NCI-H2081 treated with DMSO at 0.1 percent for 48 hours (cell line): Measurements from ENCODE around the gene LBH.

Experiments used
- DNase-seq: peaks from one replicate; lab custom pipeline; 2025; lab: John Stamatoyannopoulos, UW

The LBH gene

DNA sequence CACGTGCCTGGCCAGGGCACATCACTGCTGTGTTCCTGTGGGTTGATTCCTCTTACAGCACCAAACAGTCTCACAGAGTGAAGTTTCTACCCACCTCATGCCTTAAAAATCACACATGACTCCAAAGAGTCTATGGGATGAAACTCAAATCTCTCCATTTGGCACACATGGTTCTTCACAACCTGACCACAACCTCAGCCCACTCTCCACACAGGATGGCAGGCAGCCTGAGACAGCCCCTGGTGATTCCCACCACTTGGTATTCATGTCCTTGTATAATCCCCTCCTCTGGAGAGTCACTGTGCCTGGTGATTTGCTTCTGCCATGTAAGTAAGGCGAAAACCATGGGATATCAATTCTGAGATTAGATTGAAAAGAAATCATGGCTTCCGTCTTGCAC lies 46.2 kb downstream of the LBH start:
- DNase-seq, result no peak

GRCh38 chr2:30278419-30278818 lies 47.1 kb downstream of the LBH start:
- DNase-seq, result no peak

DNA sequence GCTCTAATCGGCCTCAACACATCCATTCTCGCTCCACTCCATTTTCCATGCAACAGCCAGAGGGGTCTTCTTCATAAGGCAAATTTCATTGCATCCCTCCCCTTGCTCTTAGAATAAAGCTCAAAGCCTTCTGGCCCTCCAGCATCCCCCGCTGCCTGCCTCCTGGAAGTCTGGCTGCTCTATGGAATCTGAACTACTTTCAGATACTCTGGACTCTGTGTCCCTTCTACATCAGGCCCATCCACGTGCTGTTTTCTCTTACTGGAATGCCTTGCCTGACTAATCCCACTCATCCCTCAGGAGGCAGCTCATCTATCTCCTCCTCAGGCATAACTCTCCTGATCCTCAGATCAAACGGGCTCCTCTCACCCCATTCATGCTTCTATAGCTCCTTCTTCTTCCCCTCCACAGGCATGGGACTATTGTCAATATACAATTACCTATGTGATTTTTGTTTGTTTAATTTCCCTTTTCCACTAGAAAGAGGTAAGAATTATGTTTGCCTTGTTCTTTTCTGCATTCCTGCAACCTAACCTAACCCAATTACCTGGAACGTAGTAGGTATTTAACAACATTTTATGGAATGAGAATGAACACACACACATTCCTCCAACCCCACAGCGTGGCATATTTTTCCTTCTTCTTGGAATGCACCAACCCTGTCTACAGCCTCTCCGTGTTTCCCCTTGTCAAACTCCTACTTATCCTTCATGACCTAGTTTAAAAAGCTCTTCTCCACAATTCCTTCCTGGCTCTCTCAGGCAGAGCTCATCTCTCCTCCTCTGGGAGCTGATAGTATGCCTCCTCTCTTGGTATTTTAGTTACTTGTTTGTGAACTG lies 49.5 kb downstream of the LBH start:
- DNase-seq, result no peak

GRCh38 chr2:30282081-30282480 lies 50.7 kb downstream of the LBH start:
- DNase-seq, result no peak

DNA sequence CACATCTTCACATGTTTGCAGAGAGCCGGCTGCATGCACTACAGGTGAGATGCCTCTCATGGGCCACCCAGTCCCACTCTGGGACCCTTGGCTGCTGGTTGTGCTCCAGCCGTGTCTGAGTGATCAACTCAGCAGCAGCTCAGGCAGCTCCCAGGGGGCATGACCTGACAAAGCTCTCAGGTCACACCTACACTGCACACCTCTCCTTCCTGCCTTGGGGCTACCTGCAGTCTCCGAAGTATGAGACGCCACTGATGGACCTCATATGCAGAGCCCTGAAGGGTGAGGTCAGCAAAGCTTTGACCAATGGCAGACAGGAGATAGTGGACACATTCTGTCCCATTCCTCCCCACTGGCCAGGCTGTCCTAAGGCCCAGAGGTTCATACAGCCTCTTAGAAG lies 51.4 kb downstream of the LBH start:
- no peak for DNase-seq

- DNase-seq, result no peak
These were observed 52.7 kb downstream of the LBH start for GRCh38 chr2:30283931-30284565.

DNA sequence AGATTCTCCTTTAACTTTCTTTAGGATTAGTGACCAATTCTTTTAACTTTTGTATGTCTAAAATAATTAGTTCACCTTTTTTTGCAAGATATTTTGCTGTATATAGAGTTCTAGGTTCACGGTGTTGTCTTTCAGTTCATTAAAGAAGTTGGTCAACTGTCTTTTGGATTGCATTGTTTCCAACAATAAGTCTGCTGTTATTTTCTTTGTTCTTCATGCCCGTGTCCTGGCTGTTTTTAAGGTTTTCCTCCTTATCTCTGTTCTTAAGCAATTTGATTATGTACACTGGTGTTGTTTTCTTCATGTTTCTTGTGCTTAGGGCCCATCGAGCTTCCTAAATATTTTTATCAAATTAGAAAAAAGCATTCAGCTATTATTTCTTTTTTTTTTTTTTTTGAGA lies 54.4 kb downstream of the LBH start:
- DNase-seq, result no peak

- DNase-seq, result no peak
These were observed 56.0 kb downstream of the LBH start for GRCh38 chr2:30287190-30287840.

DNA sequence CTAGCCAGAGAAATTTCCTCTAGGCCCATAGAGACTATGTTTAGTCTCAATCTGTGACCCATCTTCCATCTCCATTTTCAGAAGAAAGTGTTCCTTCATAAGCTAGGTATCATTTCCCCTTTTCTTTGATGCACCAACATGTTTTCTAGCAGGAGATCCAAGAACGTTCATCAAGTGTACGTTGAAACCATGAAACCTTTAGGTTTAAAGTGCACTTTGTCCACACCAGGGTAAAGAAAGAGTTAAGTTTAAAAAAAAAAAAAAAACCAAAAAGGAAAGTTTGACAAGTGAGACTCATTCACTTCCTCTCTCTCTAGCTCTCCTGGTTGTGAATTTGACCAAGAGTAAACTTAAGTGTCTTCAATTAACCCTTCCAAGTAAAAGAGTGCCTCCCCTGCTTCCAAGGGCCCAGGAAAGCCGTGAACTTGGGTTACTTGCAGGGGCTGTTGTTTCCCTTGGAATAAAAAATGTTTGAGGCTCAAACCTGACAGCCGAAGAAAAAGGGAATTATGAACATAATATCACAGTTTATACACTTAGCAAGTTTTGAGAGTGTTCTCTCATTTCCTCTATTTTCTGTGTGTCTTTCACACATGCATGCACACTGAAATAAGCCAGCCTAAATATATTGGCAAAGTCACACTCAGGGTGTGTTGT lies 56.7 kb downstream of the LBH start:
- no peak for DNase-seq

GRCh38 chr2:30288561-30288960 lies 57.2 kb downstream of the LBH start:
- DNase-seq, result no peak

DNA sequence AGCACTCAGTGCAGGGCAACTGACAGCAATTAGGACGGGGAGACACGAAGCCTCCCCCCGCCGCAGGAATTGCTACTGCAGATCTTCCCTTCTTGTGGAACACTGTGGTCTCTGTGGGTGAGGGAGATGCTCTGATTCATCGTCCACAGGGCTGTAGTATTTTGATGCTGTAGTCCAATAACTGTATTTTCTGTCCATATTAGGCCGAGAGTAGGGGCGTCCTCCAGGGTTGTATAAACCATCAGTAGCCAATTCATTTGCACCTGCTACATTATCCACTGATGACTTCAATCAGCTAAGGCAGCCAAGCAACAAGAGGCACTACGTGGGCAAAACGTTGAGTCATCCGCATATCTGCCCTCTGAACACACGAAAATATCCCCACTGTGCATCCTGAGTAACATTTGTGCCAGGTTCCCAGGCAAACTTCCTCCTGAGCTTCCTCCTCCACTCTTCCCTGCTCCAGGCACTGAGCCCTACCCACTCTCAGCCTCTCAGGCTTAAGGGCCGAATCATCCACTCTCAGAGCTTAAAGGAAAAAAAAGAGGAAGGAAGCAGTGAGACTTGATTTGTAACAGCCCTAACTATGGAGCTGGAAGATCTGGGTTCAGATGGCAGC lies 62.1 kb downstream of the LBH start:
- DNase-seq, result no peak

DNA sequence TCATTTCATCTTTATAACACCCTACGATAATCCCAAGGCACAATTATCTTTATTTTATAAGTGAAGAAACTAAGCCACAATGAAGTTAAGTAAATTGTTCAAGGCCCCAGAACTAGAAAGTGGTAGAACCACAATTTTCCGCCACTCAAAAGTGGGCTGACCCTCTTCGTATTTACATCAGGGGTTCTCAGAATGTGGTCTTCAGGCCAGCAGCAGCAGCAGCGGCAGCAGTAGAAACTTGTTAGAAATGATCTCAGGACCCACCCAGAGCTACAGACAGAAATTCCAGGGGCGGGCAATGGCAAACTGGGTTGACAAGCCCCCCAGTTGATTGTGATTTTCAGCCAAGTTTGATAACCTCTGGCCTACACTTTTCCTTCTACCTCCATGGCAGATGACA lies 62.8 kb downstream of the LBH start:
- no peak for DNase-seq

DNA sequence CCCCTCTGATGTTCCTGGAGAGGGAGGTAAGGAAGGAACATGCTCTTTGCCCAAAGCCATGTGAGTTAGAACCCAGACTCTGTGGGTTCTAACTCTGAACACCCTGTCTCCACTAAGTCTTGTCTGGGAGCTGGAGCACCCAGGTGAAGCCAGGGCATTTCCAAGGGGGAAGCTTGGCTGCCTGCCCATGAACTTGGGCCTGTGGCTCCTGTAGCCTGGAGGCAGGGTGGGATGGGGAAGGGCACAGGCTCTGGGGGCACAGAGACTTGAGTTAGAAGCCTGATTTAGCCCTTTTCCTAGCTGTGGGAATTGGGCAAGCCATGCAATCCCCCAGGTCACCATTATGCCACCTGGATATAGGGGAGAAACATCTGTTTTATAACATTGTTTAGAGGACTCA lies 65.2 kb downstream of the LBH start:
- no peak for DNase-seq

- no peak for DNase-seq
These were observed 67.0 kb downstream of the LBH start for GRCh38 chr2:30298302-30298701.

GRCh38 chr2:30300122-30300455 lies 68.8 kb downstream of the LBH start:
- DNase-seq, result no peak

GRCh38 chr2:30300456-30301221 lies 69.3 kb downstream of the LBH start:
- DNase-seq, result no peak

DNA sequence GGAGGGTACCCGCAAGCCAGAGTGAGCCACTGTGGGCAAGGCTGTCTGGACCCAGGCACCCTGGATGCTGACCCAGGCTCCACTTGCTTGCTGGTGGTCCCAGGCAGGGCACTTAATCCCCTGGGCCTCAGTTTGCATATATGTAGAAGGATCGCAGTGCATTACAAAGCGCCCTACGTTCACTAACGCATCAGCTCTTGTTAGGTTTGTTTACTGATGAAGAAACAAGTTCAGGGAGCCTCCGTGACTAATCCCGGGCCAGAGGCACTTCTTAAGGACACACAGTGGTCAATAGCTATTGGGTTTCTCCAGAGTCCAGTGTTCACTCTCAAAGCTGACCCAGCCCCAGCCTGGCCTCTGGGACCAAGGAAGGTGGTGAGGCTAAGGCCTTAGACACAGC lies 70.2 kb downstream of the LBH start:
- no peak for DNase-seq

- no peak for DNase-seq
These were observed 71.2 kb downstream of the LBH start for GRCh38 chr2:30302566-30302965.

DNA sequence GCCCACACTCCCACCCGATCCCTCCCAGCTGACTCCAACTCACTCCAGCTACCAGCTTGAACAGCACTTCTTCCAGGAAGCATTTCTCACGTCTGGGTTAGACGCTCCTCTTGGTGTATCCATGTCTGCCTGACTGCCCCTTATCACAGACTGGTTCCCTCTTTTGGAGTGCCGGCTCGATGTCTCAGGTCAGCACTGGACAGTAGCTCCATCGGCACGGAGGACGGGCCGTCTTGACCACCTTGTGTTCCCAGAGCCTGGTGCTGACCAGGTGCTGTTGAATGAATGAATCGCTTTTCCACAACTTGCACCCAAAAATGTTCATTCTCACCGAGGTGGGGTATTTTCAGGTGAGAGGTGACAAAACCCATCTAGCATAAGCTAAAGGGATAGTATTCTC lies 71.8 kb downstream of the LBH start:
- DNase-seq, result no peak

- no peak for DNase-seq
These were observed 73.9 kb downstream of the LBH start for GRCh38 chr2:30305235-30305634.

DNA sequence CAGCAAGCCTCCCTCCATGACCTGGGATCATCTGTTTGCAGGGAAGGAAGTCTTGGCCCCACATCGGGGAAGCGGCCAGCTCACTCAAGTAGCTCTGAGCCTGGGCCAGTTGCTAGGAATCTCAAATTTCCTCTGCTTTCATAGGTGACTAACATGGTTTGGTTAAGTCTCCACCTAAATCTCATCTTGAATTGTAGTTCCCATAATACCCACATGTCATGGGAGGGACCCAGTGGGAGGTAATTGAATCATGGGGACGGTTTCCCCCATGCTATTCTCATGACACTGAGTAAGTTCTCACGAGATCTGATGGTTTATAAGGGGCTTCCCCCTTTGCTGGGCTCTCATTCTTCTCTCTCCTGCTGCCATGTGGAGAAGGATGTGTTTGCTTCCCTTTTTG lies 75.2 kb downstream of the LBH start:
- DNase-seq, result no peak

GRCh38 chr2:30308280-30308679 lies 76.9 kb downstream of the LBH start:
- no peak for DNase-seq
